ENCODE measurements around the gene MPST. TPM values are rescaled to one million over a fixed set of nuclear protein-coding genes. Genes with fewer than 3 reads are reported as not detected.
"Not testable (repeated sequence)": the region's sequence is repeated elsewhere in the genome, so short reads cannot be mapped to it uniquely, and the experiment has no call there.

MPST gene
- 168 and 192 TPM in 2 replicates for total RNA-seq (2014; rRNA removed; shearing (Covaris generic); ENCODE audit: low replicate concordance)

DNA sequence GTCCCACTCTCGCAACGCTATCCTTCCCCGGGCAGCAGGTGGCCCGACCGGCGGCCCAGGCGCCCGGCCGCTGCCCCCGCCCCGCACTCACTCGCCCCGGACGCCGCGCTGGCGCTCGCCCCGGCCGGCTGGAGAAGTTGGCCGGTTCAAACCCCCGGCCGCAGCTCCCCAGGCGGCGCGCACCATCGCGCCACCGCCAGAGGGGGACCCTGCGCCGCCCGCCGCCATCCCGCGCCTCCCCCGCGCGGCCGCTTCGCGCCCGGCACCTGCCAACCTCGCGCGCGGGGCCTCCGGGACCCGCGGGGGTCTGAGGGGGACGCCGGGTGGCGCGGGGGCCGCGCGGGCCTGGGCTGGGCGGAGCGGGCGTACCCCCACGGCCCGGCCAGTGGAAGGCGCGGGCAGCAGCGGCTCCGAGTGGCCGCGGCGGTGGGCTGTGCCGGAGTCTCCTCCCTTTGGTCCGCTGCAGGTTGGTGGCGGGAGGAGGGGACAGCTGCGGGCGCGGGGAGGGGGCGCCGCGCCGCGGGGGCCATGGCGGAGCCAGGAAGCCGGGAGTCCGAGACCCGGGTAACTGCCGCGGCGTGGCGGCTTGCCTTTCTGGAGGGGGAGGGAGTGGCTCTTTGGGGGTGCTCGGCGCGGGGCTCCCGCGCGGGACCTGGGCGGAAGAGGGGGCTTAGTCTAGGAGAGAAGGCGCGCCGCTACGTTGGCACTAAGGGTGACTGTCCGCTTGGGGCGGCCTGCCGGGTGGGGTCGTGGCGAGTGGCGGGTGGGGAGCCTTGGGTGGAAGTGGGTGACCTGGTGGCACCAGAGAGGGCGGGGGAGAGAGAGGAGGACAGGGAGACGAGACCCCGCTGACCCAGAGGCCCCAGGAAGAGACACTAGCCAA lies at the start of gene MPST, which contains the start of gene TST:
Gene MPST (plus strand): TSS at position 434 of the 883 bp plus-strand sequence. CDS start 95 bp downstream, at position 529.
Gene TST (minus strand): TSS at position 139 of the 883 bp plus-strand sequence. CDS start 715 bp downstream, outside the sequence.
- in situ Hi-C loops (cut with HindIII; ENCODE audit: low pct_unique_long_range_greater_than_20kb, low sequenced_read_pairs): no loop called here
- peak; percentile 57 for DNase-seq (ENCODE audit: low read depth)

DNA sequence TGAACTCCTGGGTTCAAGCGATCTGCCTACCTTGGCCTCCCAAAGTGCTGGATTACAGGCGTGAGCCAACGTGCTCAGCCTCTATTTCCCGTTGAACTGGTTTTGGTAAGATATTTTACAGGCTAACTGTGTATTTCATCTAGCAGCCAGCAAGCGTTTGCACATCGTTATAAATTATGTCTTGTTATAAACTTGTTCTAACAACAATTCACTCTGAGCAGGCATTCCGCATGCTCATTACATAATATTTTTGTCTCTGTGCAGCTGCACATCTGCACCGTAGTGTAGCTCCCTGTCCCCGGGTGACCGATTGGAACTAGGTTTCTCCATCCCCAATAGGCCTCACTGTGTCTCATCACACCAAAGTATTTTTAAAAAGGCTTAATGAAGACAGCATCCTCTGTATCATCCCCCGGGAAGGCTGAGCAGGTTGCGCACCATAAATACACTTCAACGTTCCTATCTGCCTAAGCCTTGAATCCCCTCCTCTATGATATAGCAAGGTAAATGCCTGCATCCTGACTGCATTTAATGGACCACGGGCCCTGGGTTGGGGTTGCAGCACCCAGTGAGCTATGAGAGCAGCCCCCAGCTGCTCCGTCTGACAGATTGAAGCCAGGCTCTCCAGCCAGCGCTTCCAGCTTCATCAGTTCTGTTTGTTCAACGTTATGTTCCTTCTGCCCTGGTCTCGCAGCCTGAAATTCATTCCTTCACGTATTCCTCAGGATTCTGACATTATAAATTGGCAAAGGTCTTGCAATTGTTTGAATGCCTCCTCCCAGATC lies 48.0 kb upstream of the MPST start:
- in situ Hi-C loops (cut with HindIII; ENCODE audit: low pct_unique_long_range_greater_than_20kb, low sequenced_read_pairs): no loop called here
- DNase-seq (ENCODE audit: low read depth): no peak

DNA sequence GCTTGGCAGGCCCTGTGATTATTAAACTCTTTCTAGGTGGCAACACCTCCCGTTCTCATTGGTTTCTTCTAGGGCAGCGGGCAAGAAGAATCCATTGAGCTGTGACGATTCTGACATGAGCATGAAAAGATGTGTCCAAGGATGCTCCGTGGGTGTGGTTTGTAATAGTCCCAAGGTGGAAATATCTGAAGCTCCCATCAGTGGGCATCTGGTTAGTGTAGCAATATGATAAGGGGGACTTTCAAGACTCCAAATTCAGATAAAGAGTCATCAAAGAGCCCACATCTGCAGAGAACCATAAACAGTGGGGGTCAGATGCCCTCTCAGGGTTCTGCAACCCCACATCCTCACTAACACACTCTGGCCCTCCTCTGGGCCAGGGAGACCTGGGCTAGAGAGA lies 42.9 kb upstream of the MPST start:
- no peak for DNase-seq (ENCODE audit: low read depth)
- in situ Hi-C loops (cut with HindIII; ENCODE audit: low pct_unique_long_range_greater_than_20kb, low sequenced_read_pairs): no loop called here

- DNase-seq (ENCODE audit: low read depth): no peak
These were observed 42.1 kb upstream of the MPST start for GRCh38 chr22:36977401-36977861.

GRCh38 chr22:36977947-36978660 lies 41.4 kb upstream of the MPST start:
- peak; percentile 75 for DNase-seq (ENCODE audit: low read depth)
- in situ Hi-C loops (cut with HindIII; ENCODE audit: low pct_unique_long_range_greater_than_20kb, low sequenced_read_pairs): no loop called here

More at GRCh38 chr22:36977401-36977861, 42.1 kb upstream of the MPST start:
- in situ Hi-C loops (cut with HindIII; ENCODE audit: low pct_unique_long_range_greater_than_20kb, low sequenced_read_pairs): no loop called here

- no peak for DNase-seq (ENCODE audit: low read depth)
- in situ Hi-C loops (cut with HindIII; ENCODE audit: low pct_unique_long_range_greater_than_20kb, low sequenced_read_pairs): no loop called here
These were observed 40.3 kb upstream of the MPST start for GRCh38 chr22:36979016-36979910.

GRCh38 chr22:36981247-36981775 lies 38.2 kb upstream of the MPST start:
- DNase-seq (ENCODE audit: low read depth): no peak

DNA sequence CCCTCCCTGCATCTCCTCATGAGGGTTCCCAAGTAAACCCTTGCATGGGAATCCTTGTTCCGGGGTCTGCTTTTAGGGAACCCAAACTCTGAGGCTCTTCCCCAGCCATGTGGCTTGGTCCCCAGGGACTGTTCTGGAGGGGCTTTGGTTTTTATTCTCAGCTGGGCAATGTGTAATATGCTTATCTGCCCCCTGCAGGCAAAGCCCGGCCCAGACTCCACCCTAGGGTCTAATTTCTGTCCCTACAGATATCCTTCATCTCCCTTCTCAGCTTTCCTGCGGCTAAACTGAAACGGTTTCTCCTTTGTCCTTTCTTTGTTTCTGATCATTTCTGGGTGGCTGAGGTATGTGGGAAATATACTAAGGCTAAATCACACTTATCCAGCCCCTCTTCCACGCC lies 37.4 kb upstream of the MPST start:
- in situ Hi-C loops (cut with HindIII; ENCODE audit: low pct_unique_long_range_greater_than_20kb, low sequenced_read_pairs): no loop called here

More at GRCh38 chr22:36981247-36981775, 38.2 kb upstream of the MPST start:
- in situ Hi-C loops (cut with HindIII; ENCODE audit: low pct_unique_long_range_greater_than_20kb, low sequenced_read_pairs): no loop called here

DNA sequence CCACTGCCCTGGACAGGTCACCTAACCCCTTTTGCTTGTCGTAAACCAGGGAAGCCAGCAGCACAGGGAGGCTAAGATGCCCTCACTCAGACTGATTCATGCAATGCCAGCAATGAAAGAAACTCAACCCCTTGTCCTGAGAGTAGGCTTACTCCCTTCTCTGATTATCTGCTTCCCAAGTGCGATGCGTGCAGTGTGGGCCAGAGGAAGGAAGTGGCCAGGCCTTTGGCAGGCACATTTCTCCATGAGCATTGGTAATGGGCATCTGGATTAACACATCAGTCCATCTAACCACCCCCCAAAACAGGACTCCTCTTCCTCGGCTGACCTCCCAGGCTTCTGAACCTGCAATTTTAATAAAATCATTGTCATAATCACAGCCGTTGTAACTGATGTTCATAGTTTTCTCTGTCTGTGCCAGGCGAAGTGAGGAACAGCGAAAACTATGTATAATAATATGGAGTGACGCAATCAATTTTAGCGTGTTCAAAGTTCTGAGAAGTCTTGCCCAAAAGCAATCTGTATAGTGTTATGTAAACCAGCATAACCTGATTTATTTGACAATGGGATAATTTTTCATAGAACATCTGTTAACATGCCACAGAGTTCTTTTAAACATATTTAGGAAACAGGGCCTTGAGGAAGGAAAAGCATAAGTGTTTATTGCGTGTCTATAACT lies 34.2 kb upstream of the MPST start:
- in situ Hi-C loops (cut with HindIII; ENCODE audit: low pct_unique_long_range_greater_than_20kb, low sequenced_read_pairs): no loop called here
- DNase-seq (ENCODE audit: low read depth): no peak

More for the DNA sequence above, 37.4 kb upstream of the MPST start:
- no peak for DNase-seq (ENCODE audit: low read depth)

DNA sequence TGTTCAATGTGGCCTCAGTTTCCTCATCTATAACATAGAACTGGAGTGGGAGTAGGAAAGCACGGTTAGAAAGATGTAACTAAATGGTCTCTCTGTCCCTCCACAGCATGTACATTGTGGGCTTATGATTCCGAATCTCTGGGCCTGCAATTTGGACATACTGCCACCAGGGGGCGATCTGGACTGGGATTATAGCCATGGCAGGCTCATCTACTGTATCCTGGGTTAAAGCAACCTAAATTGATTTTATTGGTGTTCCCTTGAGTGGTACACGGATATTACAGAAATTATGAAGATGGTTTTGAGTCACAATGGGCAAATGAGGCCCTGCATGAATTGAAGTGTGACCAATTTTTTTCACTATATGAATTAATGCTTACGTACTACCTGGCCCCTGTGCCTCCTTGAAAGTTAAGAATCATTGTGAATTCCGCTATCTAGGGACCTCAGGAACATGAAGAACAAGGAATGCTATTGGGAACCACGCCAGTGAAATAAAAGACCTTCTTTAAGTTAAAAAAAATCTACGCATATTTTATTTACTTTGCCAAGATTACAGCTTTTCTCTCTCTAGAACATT lies 33.2 kb upstream of the MPST start:
- in situ Hi-C loops (cut with HindIII; ENCODE audit: low pct_unique_long_range_greater_than_20kb, low sequenced_read_pairs): no loop called here
- no peak for DNase-seq (ENCODE audit: low read depth)

DNA sequence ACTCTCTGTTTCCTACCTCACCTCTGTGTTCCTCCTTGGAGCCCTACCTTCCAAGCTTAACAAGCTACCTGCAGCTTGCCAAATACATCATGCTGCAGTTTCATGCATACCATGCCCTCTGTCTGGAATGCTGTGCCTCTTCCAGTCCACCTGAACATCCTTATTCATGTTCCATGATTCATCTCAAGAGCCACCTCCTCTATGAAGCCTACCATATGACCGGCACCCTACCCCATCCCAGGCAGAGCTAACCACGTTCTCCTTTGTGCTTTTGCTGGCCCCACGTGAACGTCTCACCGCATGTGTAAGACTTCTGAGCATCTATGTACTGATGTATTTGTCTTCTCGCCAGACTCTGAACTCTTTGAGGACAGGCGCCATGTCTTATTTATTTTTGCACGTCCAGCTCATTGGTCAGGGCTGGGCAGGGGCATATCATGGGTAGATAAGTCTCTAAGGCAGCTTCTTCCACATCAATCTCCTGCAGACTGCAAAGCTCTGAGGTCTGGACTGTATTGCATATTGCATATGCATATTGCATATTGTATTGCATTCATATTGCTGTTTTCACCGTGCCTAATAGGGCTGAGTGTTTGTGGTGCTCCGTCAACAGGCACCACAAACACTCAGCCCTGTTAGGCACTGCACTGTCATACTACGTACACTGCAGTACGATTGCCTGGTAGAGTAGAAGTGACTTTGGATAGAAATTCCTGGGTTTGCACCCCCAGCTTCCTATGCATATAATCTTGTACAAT lies 31.3 kb upstream of the MPST start:
- in situ Hi-C loops (cut with HindIII; ENCODE audit: low pct_unique_long_range_greater_than_20kb, low sequenced_read_pairs): no loop called here

DNA sequence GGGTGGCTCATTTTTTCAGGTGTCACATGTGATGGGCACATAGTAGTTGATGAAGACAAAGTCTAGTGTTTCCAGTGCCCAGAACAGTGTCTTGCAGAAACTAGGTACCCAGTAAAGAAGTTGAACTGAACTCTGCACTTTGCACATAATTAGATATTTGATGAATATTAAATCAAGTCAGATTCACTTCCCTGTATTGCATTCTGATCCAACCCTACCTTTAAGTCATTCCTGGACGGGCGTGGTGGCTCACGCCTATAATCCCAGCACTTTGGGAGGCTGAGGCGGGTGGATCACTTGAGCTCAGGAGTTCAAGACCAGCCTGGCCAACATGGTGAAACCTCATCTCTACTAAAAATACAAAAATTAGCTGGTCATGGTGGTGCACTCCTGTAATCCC lies 30.5 kb upstream of the MPST start:
- DNase-seq (ENCODE audit: low read depth); in situ Hi-C loops (cut with HindIII; ENCODE audit: low pct_unique_long_range_greater_than_20kb, low sequenced_read_pairs): not testable (repeated sequence)

More for the DNA sequence above, 31.3 kb upstream of the MPST start:
- DNase-seq (ENCODE audit: low read depth): no peak

GRCh38 chr22:36990457-36990856 lies 29.1 kb upstream of the MPST start:
- in situ Hi-C loops (cut with HindIII; ENCODE audit: low pct_unique_long_range_greater_than_20kb, low sequenced_read_pairs): no loop called here
- DNase-seq (ENCODE audit: low read depth): no peak

DNA sequence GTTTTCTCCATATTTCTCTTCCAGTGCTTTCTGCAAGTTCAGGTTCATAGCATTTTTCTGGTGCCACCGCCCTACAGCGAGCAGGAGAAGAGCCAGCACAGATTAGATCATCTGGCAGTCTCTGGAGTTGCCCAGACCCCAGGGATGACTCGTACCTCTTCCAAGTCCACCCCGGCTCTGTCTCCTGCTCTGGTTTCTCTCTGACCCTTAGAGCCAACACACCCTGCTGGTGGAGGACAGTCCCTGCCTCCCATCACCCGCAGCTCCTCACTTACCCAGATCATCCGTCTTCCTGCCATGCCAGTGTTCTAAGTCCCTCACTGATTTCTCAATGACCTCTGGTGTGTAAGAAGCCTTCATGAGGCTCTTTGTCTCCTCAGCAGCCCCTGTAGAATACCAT lies 28.3 kb upstream of the MPST start:
- no peak for DNase-seq (ENCODE audit: low read depth)
- in situ Hi-C loops (cut with HindIII; ENCODE audit: low pct_unique_long_range_greater_than_20kb, low sequenced_read_pairs): no loop called here

DNA sequence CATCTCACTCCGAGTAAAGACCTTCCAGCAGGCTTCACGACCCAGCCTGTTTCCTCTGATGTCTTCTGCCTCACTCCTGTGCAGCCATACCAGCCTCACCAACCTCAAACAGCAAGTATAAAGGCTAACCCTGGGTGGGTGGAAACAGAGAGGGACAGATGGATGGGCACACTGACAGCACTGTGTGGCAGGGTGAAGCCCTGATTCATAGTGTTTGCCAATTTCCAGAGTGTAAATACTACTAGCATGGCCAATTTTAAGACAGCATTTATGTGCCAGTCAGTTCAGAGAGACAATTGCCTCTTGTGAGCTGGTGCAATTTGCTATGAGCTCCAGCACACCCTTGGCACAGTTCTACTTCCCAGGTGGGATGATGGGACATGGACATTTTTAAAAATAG lies 21.8 kb upstream of the MPST start:
- in situ Hi-C loops (cut with HindIII; ENCODE audit: low pct_unique_long_range_greater_than_20kb, low sequenced_read_pairs): no loop called here
- DNase-seq (ENCODE audit: low read depth): no peak

Measured in Caki2 (cell line).